Fibroblast of mammary gland (primary cell): ENCODE results near the gene BTBD8.

Experiments used
- DNase-seq: peaks from one replicate; pipeline ENCODE4 v3.0.0-alpha.2; 2010; ENCODE audit warnings: low read depth
- H3K4me3 ChIP-seq: 2 replicates; pipeline ENCODE4 v1.5.1; 2011; ENCODE audit warnings: low read depth, mild to moderate bottlenecking, low read length, moderate library complexity; ENCODE audit not compliant: control insufficient read depth
- CTCF ChIP-seq: conservative IDR thresholded peaks from 2 replicates; pipeline ENCODE4 v1.5.1; 2011; ENCODE audit warnings: low read depth, low read length, inconsistent platforms; ENCODE audit not compliant: control insufficient read depth, insufficient read depth

Gene BTBD8

GRCh38 chr1:92169214-92170005 lies 89.3 kb downstream of the BTBD8 start:
- no peak overlapping the region for H3K4me3 ChIP-seq
- no peak for DNase-seq
- no peak for TF ChIP-seq CTCF

DNA sequence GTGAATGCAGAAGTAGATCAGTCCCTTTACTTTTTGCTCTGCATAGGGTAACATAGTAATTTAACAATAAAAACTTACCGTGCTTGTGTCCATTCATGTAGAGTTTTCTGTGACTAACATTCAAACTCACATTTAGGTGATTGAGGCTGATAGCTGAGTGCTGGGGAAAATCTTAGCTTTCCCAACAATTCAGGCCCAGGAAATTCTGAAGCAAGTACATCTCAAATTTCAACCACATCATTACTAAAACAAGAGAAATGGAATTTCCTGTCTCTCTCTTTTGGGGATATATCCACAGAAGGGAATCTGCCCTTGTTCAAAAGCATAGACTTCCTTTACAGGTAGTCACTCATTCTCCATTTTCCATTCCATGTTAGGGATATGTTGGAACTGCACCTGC lies 104.5 kb downstream of the BTBD8 start:
- no peak for TF ChIP-seq CTCF
- H3K4me3 ChIP-seq = no peak overlapping the region
- peak; percentile 75 for DNase-seq

DNA sequence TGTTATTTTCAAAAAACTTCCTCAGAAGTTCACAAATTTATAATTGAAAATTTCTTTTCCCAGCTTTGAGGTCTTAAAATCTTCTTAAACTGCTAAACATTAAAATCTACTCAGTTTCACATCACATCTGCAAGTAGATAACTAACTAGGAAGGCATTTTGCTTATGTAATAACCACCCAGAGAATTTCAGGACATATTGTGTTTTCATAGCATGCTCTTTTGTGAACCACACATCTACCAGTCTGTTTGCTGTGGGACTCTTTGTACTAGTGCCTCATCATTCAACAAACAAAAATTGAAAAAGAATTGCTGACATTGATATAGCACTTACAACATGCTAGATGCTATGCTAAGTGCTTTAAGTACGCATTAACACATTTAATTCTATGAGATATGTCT lies 105.9 kb downstream of the BTBD8 start:
- no peak overlapping the region for H3K4me3 ChIP-seq
- TF ChIP-seq CTCF = no peak
- DNase-seq = peak; percentile 63

- no peak for DNase-seq
- no peak overlapping the region for H3K4me3 ChIP-seq
- TF ChIP-seq CTCF = no peak
These were observed 108.5 kb downstream of the BTBD8 start for GRCh38 chr1:92188436-92189255.

- TF ChIP-seq CTCF = no peak
- no peak for DNase-seq
- H3K4me3 ChIP-seq = no peak overlapping the region
These were observed 111.6 kb downstream of the BTBD8 start for GRCh38 chr1:92191726-92192125.

DNA sequence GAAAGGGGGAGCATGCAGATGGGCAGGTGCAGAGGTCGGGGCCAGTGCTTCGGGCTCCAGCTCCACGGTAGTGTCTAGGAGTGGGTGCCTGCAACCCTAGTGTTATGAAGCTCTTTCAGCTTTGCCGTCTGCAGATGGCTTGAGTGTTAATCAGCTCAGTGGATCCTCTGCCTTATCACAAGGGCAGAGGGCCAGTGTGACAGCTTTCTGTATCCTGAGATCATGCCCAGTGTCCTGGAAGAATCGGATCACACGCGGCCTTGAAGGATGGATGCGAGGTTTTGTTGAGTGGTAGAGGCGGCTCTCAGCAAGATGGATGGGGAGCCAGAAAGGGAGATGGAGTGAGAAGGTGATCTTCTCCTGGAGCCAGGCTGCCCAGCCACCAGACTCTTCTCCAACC lies 112.1 kb downstream of the BTBD8 start:
- H3K4me3 ChIP-seq = no peak overlapping the region
- no peak for DNase-seq
- TF ChIP-seq CTCF = no peak

- no peak overlapping the region for H3K4me3 ChIP-seq
- TF ChIP-seq CTCF = no peak
- DNase-seq = no peak
These were observed 114.4 kb downstream of the BTBD8 start for GRCh38 chr1:92194511-92194910.
